WTC11 (cell line): ENCODE results near the gene PUSL1. TPM values are rescaled to one million over a fixed set of nuclear protein-coding genes. Genes with fewer than 3 reads are reported as not detected.

Experiments
- ATAC-seq: fragments of 200-7000 bp; cut with Tn5 transposase; 2 replicates; pipeline ENCODE4 v1.10.0; 2021; ENCODE audit warnings: mild to moderate bottlenecking, moderate library complexity
- CTCF ChIA-PET: fragments of 300-600 bp; sonication (Branson Sonifier 250); formaldehyde crosslinking; loops from one replicate; lab custom pipeline; 2021; ENCODE audit warnings: antibody characterized with exemption; lab: Charles Lee
- POLR2A ChIA-PET: fragments of 350-600 bp; sonication (Branson Sonifier 250); formaldehyde crosslinking; loops from one replicate; lab custom pipeline; 2021; ENCODE audit warnings: antibody characterized with exemption; lab: Charles Lee
- DNase-seq: peaks from one replicate; pipeline ENCODE4 v3.0.0; 2021; ENCODE audit warnings: low spot score
- H3K27ac Mint-ChIP-seq: 2 replicates; pipeline ENCODE4 v1.8.0; 2021; ENCODE audit warnings: mixed read lengths
- H3K27me3 Mint-ChIP-seq: 2 replicates; pipeline ENCODE4 v1.8.0; 2021; ENCODE audit warnings: low read depth, mild to moderate bottlenecking, moderate library complexity, mixed read lengths
- H3K36me3 Mint-ChIP-seq: 2 replicates; pipeline ENCODE4 v1.8.0; 2021; ENCODE audit warnings: mixed read lengths
- H3K4me1 Mint-ChIP-seq: 2 replicates; pipeline ENCODE4 v1.8.0; 2022; ENCODE audit warnings: mixed read lengths
- H3K4me3 Mint-ChIP-seq: 2 replicates; pipeline ENCODE4 v1.8.0; 2021; ENCODE audit warnings: mild to moderate bottlenecking, moderate library complexity, mixed read lengths
- H3K9me3 Mint-ChIP-seq: 2 replicates; pipeline ENCODE4 v1.8.0; 2021; ENCODE audit warnings: mixed read lengths
- ATF1 ChIP-seq: sonication (generic); formaldehyde crosslinking; IDR thresholded peaks from 2 replicates; pipeline ENCODE4 v1.8.1; 2023; ENCODE audit warnings: mild to moderate bottlenecking, moderate library complexity, missing genetic modification reagents
- CTCF ChIP-seq: fragments of 200-600 bp; IDR thresholded peaks from 2 replicates; pipeline ENCODE4 v1.8.0; 2022; ENCODE audit warnings: antibody characterized with exemption
- EMX1 ChIP-seq: fragments of 250-450 bp; sonication (Bioruptor Pico); IDR thresholded peaks from 2 replicates; pipeline ENCODE4 v1.8.0; 2021; ENCODE audit warnings: mild to moderate bottlenecking
- GRHL2 ChIP-seq: fragments of 250-450 bp; sonication (Bioruptor Pico); IDR thresholded peaks from 2 replicates; pipeline ENCODE4 v1.8.0; 2022; ENCODE audit warnings: mild to moderate bottlenecking, moderate library complexity; ENCODE audit not compliant: insufficient replicate concordance, severe bottlenecking
- IRF2 ChIP-seq: sonication (generic); formaldehyde crosslinking; IDR thresholded peaks from 2 replicates; pipeline ENCODE4 v1.8.0; 2022; ENCODE audit warnings: low read depth, missing genetic modification reagents, borderline replicate concordance
- NFE2L1 ChIP-seq: sonication (generic); formaldehyde crosslinking; IDR thresholded peaks from 2 replicates; pipeline ENCODE4 v1.8.1; 2023; ENCODE audit warnings: missing genetic modification reagents
- NR1H2 ChIP-seq: sonication (generic); formaldehyde crosslinking; IDR thresholded peaks from 2 replicates; pipeline ENCODE4 v1.9.0; 2021; ENCODE audit warnings: mild to moderate bottlenecking, moderate library complexity, missing genetic modification reagents
- PRDM15 ChIP-seq: sonication (generic); formaldehyde crosslinking; IDR thresholded peaks from 2 replicates; pipeline ENCODE4 v1.8.0; 2022; ENCODE audit warnings: missing genetic modification reagents
- SOX15 ChIP-seq: fragments of 250-450 bp; sonication (Bioruptor Pico); IDR thresholded peaks from 2 replicates; pipeline ENCODE4 v1.9.0; 2021; ENCODE audit warnings: mild to moderate bottlenecking
- ZNF232 ChIP-seq: sonication (generic); formaldehyde crosslinking; IDR thresholded peaks from 2 replicates; pipeline ENCODE4 v1.8.0; 2022; ENCODE audit warnings: mild to moderate bottlenecking, missing genetic modification reagents
- ZNF317 ChIP-seq: sonication (generic); formaldehyde crosslinking; IDR thresholded peaks from 2 replicates; pipeline ENCODE4 v1.8.1; 2023; ENCODE audit warnings: low read depth, mild to moderate bottlenecking, moderate library complexity, missing genetic modification reagents, borderline replicate concordance
- total RNA-seq: library from RNA; stranded (reverse); gene quantifications from 3 replicates; pipeline ENCODE4 v1.2.3, GENCODE V29; 2021
- TF ChIP-seq, protein P1 (sequence below): fragments of 250-450 bp; sonication (Bioruptor Pico); conservative IDR thresholded peaks from 2 replicates; pipeline ENCODE4 v1.9.0; 2021; ENCODE audit warnings: mild to moderate bottlenecking
- TF ChIP-seq, protein P2 (sequence below): sonication (generic); formaldehyde crosslinking; IDR thresholded peaks from 2 replicates; pipeline ENCODE4 v1.8.1; 2022; ENCODE audit warnings: mild to moderate bottlenecking, moderate library complexity, missing genetic modification reagents
- TF ChIP-seq, protein P3 (sequence below): sonication (generic); formaldehyde crosslinking; IDR thresholded peaks from 2 replicates; pipeline ENCODE4 v1.8.1; 2023; ENCODE audit warnings: mild to moderate bottlenecking, missing genetic modification reagents, moderate library complexity
- TF ChIP-seq, protein P4 (sequence below): sonication (generic); formaldehyde crosslinking; IDR thresholded peaks from 2 replicates; pipeline ENCODE4 v1.8.0; 2022; ENCODE audit warnings: mild to moderate bottlenecking, missing genetic modification reagents
- TF ChIP-seq, protein P5 (sequence below): sonication (generic); formaldehyde crosslinking; IDR thresholded peaks from 2 replicates; pipeline ENCODE4 v1.8.1; 2022; ENCODE audit warnings: missing genetic modification reagents, borderline replicate concordance

PUSL1 gene
- total RNA-seq, 1 experiment from 2014 or later, result 51.5 TPM

GRCh38 chr1:1344655-1345361 lies 36.4 kb downstream of the PUSL1 start:
- no peak overlapping the region for H3K27ac Mint-ChIP-seq
- H3K27me3 Mint-ChIP-seq, result no peaks in the 10 kb centered on the region
- TF ChIP-seq, protein P1, sequence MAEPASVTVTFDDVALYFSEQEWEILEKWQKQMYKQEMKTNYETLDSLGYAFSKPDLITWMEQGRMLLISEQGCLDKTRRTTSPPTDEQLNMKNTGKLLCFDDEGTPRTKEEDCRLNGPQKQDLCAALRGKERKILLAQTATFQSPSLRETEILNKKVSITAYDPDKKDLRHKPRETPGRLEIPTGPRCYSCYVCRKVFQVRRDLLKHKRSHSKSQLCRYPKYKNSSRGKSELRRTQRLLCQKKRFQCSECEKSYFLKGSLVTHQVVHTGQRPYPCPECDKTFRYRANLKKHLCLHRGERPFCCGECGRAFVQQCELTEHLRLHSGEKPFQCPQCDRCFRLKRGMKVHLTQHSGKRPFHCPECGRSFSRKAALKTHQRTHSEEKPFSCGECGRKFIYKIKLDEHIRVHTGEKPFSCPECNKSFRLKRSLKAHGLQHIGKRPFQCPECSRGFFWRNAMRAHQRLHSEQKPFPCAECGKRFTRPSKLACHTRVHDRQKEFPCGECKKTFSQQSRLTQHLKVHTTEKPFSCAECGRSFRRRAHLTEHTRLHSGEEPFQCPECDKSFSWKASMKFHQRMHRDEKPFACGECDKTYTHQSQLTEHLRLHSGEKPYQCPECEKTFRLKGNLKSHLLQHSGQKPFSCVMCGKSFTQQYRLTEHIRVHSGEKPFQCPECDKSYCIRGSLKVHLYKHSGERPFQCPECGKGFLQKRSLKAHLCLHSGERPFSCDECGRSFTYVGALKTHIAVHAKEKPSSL, result no peak
- no peak for TF ChIP-seq NFE2L1 (CRISPR knock-in tag)
- TF ChIP-seq, protein P2, sequence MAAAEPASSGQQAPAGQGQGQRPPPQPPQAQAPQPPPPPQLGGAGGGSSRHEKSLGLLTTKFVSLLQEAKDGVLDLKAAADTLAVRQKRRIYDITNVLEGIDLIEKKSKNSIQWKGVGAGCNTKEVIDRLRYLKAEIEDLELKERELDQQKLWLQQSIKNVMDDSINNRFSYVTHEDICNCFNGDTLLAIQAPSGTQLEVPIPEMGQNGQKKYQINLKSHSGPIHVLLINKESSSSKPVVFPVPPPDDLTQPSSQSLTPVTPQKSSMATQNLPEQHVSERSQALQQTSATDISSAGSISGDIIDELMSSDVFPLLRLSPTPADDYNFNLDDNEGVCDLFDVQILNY (CRISPR knock-in tag), result no peak
- peak; percentile 35; the same call in 1 of the 2 replicates for TF ChIP-seq CTCF
- no peak for TF ChIP-seq IRF2 (CRISPR knock-in tag)
- TF ChIP-seq PRDM15 (CRISPR knock-in tag), result no peak
- TF ChIP-seq, protein P3, sequence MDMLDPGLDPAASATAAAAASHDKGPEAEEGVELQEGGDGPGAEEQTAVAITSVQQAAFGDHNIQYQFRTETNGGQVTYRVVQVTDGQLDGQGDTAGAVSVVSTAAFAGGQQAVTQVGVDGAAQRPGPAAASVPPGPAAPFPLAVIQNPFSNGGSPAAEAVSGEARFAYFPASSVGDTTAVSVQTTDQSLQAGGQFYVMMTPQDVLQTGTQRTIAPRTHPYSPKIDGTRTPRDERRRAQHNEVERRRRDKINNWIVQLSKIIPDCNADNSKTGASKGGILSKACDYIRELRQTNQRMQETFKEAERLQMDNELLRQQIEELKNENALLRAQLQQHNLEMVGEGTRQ, result no peak
- TF ChIP-seq, protein P4, sequence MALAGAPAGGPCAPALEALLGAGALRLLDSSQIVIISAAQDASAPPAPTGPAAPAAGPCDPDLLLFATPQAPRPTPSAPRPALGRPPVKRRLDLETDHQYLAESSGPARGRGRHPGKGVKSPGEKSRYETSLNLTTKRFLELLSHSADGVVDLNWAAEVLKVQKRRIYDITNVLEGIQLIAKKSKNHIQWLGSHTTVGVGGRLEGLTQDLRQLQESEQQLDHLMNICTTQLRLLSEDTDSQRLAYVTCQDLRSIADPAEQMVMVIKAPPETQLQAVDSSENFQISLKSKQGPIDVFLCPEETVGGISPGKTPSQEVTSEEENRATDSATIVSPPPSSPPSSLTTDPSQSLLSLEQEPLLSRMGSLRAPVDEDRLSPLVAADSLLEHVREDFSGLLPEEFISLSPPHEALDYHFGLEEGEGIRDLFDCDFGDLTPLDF (CRISPR knock-in tag), result no peak
- H3K4me3 Mint-ChIP-seq, result no peak overlapping the region
- POLR2A ChIA-PET, result no interaction called here
- CTCF ChIA-PET, result interaction anchor here (0.8 to 1.4 kb wide), 8 partner anchors 9 to 159 kb away, joined by 3 to 5 read pairs (median 3); partner anchors contain the start of gene CCNL2
- peaks cover 8% of the 10 kb centered on the region for H3K9me3 Mint-ChIP-seq
- H3K4me1 Mint-ChIP-seq, result peaks cover 7% of the 10 kb centered on the region
- ATAC-seq (peak; percentile 8), DNase-seq (peak; percentile 52)
- H3K36me3 Mint-ChIP-seq, result peaks cover 14% of the 10 kb centered on the region

GRCh38 chr1:1345384-1345783 lies 37.0 kb downstream of the PUSL1 start:
- DNase-seq (no peak), ATAC-seq (no peak)
- Mint-ChIP-seq H3K9me3 (peaks cover 8% of the 10 kb centered on the region), H3K4me3 (no peak overlapping the region), H3K4me1 (peaks cover 7% of the 10 kb centered on the region), H3K36me3 (peaks cover 13% of the 10 kb centered on the region), H3K27me3 (no peaks in the 10 kb centered on the region), H3K27ac (no peak overlapping the region)
- POLR2A ChIA-PET, result no interaction called here
- CTCF ChIA-PET, result interaction anchor here (0.8 to 1.4 kb wide), 5 partner anchors 8 to 159 kb away, joined by 3 to 4 read pairs (median 3); no protein-coding TSS in a partner anchor
- no peak for TF ChIP-seq ZNF232
- TF ChIP-seq ATF1 (CRISPR knock-in tag), result no peak
- no peak for TF ChIP-seq GRHL2 (CRISPR knock-in tag)
- TF ChIP-seq CTCF, result no peak
- TF ChIP-seq, protein P5, sequence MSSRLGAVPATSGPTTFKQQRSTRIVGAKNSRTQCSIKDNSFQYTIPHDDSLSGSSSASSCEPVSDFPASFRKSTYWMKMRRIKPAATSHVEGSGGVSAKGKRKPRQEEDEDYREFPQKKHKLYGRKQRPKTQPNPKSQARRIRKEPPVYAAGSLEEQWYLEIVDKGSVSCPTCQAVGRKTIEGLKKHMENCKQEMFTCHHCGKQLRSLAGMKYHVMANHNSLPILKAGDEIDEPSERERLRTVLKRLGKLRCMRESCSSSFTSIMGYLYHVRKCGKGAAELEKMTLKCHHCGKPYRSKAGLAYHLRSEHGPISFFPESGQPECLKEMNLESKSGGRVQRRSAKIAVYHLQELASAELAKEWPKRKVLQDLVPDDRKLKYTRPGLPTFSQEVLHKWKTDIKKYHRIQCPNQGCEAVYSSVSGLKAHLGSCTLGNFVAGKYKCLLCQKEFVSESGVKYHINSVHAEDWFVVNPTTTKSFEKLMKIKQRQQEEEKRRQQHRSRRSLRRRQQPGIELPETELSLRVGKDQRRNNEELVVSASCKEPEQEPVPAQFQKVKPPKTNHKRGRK, result no peak
- no peak for TF ChIP-seq EMX1 (CRISPR knock-in tag)
- no peak for TF ChIP-seq NR1H2 (CRISPR knock-in tag)
- TF ChIP-seq IRF2 (CRISPR knock-in tag), result no peak
- no peak for TF ChIP-seq SOX15 (CRISPR knock-in tag)
- TF ChIP-seq ZNF317, result no peak
- TF ChIP-seq NFE2L1 (CRISPR knock-in tag), result no peak
- TF ChIP-seq, protein P3, result no peak
